HepG2 (cell line): Measurements from ENCODE around the gene RNF208. TPM values are rescaled to one million over a fixed set of nuclear protein-coding genes. Genes with fewer than 3 reads are reported as not detected.

ENCODE experiments used
- BRCA1 ChIP-seq: sonication (generic); formaldehyde crosslinking; IDR thresholded peaks from 2 replicates; pipeline ENCODE4 v1.4.0; 2020; ENCODE audit warnings: missing genetic modification reagents
- ELF3 ChIP-seq: IDR thresholded peaks from 2 replicates; pipeline ENCODE4 v1.6.1; 2016; ENCODE audit warnings: missing genetic modification reagents, missing compliant biosample characterization
- FOXK1 ChIP-seq: sonication (generic); formaldehyde crosslinking; IDR thresholded peaks from 2 replicates; pipeline ENCODE4 v1.4.0; 2020; ENCODE audit warnings: low read depth, missing genetic modification reagents, borderline replicate concordance
- HDAC2 ChIP-seq: sonication (generic); formaldehyde crosslinking; IDR thresholded peaks from 2 replicates; pipeline ENCODE4 v1.4.0; 2020; ENCODE audit warnings: missing genetic modification reagents
- HNRNPL ChIP-seq: fragments of 200-400 bp; formaldehyde crosslinking; IDR thresholded peaks from 2 replicates; pipeline ENCODE4 v1.6.1; 2017; ENCODE audit warnings: mild to moderate bottlenecking, low read depth, low read length
- IRX3 ChIP-seq: sonication (generic); formaldehyde crosslinking; IDR thresholded peaks from 2 replicates; pipeline ENCODE4 v1.8.1; 2023; ENCODE audit warnings: mild to moderate bottlenecking, low read depth, missing genetic modification reagents, borderline replicate concordance
- MIER2 ChIP-seq: IDR thresholded peaks from 2 replicates; pipeline ENCODE4 v1.6.1; 2016; ENCODE audit warnings: missing biosample characterization, missing genetic modification reagents
- PHF5A ChIP-seq: IDR thresholded peaks from one replicate; pipeline ENCODE4 v1.6.1; 2018; ENCODE audit warnings: low read depth, missing genetic modification reagents; ENCODE audit not compliant: unreplicated experiment
- TOPORS ChIP-seq: sonication (generic); formaldehyde crosslinking; IDR thresholded peaks from 2 replicates; pipeline ENCODE4 v1.8.0; 2023; ENCODE audit warnings: mild to moderate bottlenecking, missing genetic modification reagents
- U2AF2 ChIP-seq: fragments of 200-400 bp; formaldehyde crosslinking; IDR thresholded peaks from 2 replicates; pipeline ENCODE4 v1.6.1; 2017; ENCODE audit warnings: low read depth, mild to moderate bottlenecking, low read length
- ZBTB49 ChIP-seq: sonication (generic); formaldehyde crosslinking; IDR thresholded peaks from 2 replicates; pipeline ENCODE4 v1.4.0; 2020; ENCODE audit warnings: missing genetic modification reagents, borderline replicate concordance
- ZNF143 ChIP-seq: sonication (generic); formaldehyde crosslinking; IDR thresholded peaks from 2 replicates; pipeline ENCODE4 v1.4.0; 2020; ENCODE audit warnings: missing genetic modification reagents
- ZNF160 ChIP-seq: sonication (generic); formaldehyde crosslinking; IDR thresholded peaks from 2 replicates; pipeline ENCODE4 v1.8.0; 2022; ENCODE audit warnings: mild to moderate bottlenecking, inconsistent platforms, missing genetic modification reagents
- ZNF253 ChIP-seq: sonication (generic); formaldehyde crosslinking; IDR thresholded peaks from 2 replicates; pipeline ENCODE4 v1.8.0; 2022; ENCODE audit warnings: mild to moderate bottlenecking, missing genetic modification reagents, borderline replicate concordance
- ZNF333 ChIP-seq: sonication (generic); formaldehyde crosslinking; IDR thresholded peaks from 2 replicates; pipeline ENCODE4 v1.4.0; 2020; ENCODE audit warnings: mild to moderate bottlenecking, missing genetic modification reagents, borderline replicate concordance
- ZNF543 ChIP-seq: sonication (generic); formaldehyde crosslinking; IDR thresholded peaks from 2 replicates; pipeline ENCODE4 v1.4.0; 2020; ENCODE audit warnings: mild to moderate bottlenecking, missing genetic modification reagents
- ZNF687 ChIP-seq: sonication (generic); formaldehyde crosslinking; IDR thresholded peaks from 2 replicates; pipeline ENCODE4 v1.5.1; 2020; ENCODE audit warnings: mild to moderate bottlenecking, missing genetic modification reagents, moderate library complexity
- ZNF776 ChIP-seq: sonication (generic); formaldehyde crosslinking; IDR thresholded peaks from 2 replicates; pipeline ENCODE4 v1.4.0; 2020; ENCODE audit warnings: mild to moderate bottlenecking, missing genetic modification reagents
- polyA plus RNA-seq, 8 experiments: library from polyadenylated mRNA; depleted of rRNA in 3 of 8; stranded (reverse) in 7 of 8; unstranded in 1 of 8; fragments of >200 nt; fragmentation: Illumina TruSeq in 4 of 8; extraction: Trizol in 4 of 8; gene quantifications; 2 replicates each; pipeline versions ENCODE4 v1.2.1 to v1.2.3, GENCODE V29; 2011 to 2016; ENCODE audit warnings: low read depth in 4 of 8, missing spikeins in 1 of 8, mixed read lengths in 1 of 8; ENCODE audit not compliant: insufficient read depth in 1 of 8
- total RNA-seq, 5 experiments: library from RNA; depleted of rRNA; stranded (reverse); fragments of >200 nt; fragmentation: Illumina TruSeq; extraction: Trizol; gene quantifications; 2 replicates each; pipeline ENCODE4 v1.2.3, GENCODE V29; 2016; ENCODE audit warnings: low read depth in 1 of 5
- TF ChIP-seq, protein P1 (sequence below): conservative IDR thresholded peaks from 2 replicates; pipeline ENCODE4 v1.6.1; 2018; ENCODE audit warnings: missing genetic modification reagents
- TF ChIP-seq, protein P2 (sequence below): IDR thresholded peaks from 2 replicates; pipeline ENCODE4 v1.6.1; 2016

The RNF208 gene
- total and polyA plus RNA-seq, 2 of the 13 experiments (the other 11 are each of a cell fraction or from before 2014, with no cell fraction given), result 1.6 to 2.1 TPM

DNA sequence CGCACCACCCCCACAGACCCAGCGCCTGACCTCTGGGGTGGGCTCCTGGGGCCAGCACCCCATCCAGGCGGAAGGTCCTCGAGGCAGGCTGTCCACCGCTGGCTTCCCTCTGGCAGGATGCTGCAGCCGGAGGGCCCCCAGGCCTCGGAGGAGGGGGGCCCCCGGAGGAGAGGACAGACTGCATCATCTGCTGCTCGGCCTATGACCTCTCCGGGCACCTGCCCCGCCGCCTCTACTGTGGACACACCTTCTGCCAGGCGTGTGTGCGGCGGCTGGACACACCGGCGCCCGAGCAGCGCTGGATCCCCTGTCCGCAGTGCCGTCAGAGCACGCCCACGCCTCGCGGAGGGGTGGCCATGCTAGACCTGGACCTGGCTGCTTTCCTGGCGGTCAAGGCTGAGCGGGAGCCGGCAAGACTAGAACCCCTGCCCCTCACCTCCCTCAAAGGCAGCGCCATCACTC is 6.5 kb upstream of the RNF208 start (continued):
- TF ChIP-seq, protein P1, sequence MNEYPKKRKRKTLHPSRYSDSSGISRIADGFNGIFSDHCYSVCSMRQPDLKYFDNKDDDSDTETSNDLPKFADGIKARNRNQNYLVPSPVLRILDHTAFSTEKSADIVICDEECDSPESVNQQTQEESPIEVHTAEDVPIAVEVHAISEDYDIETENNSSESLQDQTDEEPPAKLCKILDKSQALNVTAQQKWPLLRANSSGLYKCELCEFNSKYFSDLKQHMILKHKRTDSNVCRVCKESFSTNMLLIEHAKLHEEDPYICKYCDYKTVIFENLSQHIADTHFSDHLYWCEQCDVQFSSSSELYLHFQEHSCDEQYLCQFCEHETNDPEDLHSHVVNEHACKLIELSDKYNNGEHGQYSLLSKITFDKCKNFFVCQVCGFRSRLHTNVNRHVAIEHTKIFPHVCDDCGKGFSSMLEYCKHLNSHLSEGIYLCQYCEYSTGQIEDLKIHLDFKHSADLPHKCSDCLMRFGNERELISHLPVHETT, result no peak
- no peak for TF ChIP-seq ZBTB49 (CRISPR knock-in tag)
- TF ChIP-seq IRX3 (CRISPR knock-in tag), result 0 out of 2 replicates have a peak, but pooled peaks have one; percentile 65
- TF ChIP-seq FOXK1 (CRISPR knock-in tag), result no peak
- TF ChIP-seq ZNF776, result peak; percentile 57
- no peak for TF ChIP-seq ZNF143
- no peak for TF ChIP-seq PHF5A
- 0 out of 2 replicates have a peak, but pooled peaks have one; percentile 17 for TF ChIP-seq TOPORS (CRISPR knock-in tag)
- peak; percentile 55; the same call in 1 of the 2 replicates for TF ChIP-seq HNRNPL
- TF ChIP-seq MIER2 (CRISPR knock-in tag), result no peak
- TF ChIP-seq BRCA1 (CRISPR knock-in tag), result no peak
- TF ChIP-seq ZNF687 (CRISPR knock-in tag), result peak; percentile 67; the same call in 1 of the 2 replicates
- TF ChIP-seq ZNF543 (CRISPR knock-in tag), result no peak
- TF ChIP-seq, protein P2, sequence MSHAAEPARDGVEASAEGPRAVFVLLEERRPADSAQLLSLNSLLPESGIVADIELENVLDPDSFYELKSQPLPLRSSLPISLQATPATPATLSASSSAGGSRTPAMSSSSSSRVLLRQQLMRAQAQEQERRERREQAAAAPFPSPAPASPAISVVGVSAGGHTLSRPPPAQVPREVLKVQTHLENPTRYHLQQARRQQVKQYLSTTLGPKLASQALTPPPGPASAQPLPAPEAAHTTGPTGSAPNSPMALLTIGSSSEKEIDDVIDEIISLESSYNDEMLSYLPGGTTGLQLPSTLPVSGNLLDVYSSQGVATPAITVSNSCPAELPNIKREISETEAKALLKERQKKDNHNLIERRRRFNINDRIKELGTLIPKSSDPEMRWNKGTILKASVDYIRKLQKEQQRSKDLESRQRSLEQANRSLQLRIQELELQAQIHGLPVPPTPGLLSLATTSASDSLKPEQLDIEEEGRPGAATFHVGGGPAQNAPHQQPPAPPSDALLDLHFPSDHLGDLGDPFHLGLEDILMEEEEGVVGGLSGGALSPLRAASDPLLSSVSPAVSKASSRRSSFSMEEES, result 0 out of 2 replicates have a peak, but pooled peaks have one; percentile 13
- peak; percentile 28; the same call in 1 of the 2 replicates for TF ChIP-seq HDAC2 (CRISPR knock-in tag)
- TF ChIP-seq ZNF253 (CRISPR knock-in tag), result no peak
- no peak for TF ChIP-seq U2AF2
- no peak for TF ChIP-seq ZNF160 (CRISPR knock-in tag)
- TF ChIP-seq ZNF333 (CRISPR knock-in tag), result peak; percentile 15; the same call in 1 of the 2 replicates
- TF ChIP-seq ELF3, result no peak
